ENCODE results near the gene POLR3H. TPM values are rescaled to one million over a fixed set of nuclear protein-coding genes. Genes with fewer than 3 reads are reported as not detected.

The POLR3H gene
- total RNA-seq, 4 donors from 2014 or later: 20.9 to 28.2 (median 23.0) TPM

GRCh38 chr22:41557401-41558240 is 13.4 kb upstream of the POLR3H start:
- Histone ChIP-seq H3K4me3 (peak overlapping the region in 3 of 4 donors; percentile 0 to 20 (median 2)), H3K27ac (replicated peaks in 1 of 4) (peak overlapping the region; percentile 54 to 72 (median 66)), H3K36me3 (no peaks in the 10 kb centered on the region), H3K27me3 (no peaks in the 10 kb centered on the region), H3K4me1 (peaks cover 24 to 62% (median 52%) of the 10 kb centered on the region in 4 donors), H3K9me3 (no peaks in the 10 kb centered on the region)
- WGBS: 27% methylated on average over 19 of the region's 19 CpGs
- intact Hi-C loops (cut with DNase I): no loop called here
- no peak for DNase-seq (ENCODE audit: extremely low spot score)
- peak; percentile 48 to 67 for TF ChIP-seq POLR2AphosphoS5 (IDR thresholded peaks at IDR 0.05)
- no peak for TF ChIP-seq CTCF (IDR thresholded peaks at IDR 0.05)
- no peak for TF ChIP-seq EP300 (IDR thresholded peaks at IDR 0.05)

GRCh38 chr22:41556561-41556960 is 12.3 kb upstream of the POLR3H start:
- Histone ChIP-seq H3K4me1 (peaks cover 24 to 52% (median 41%) of the 10 kb centered on the region in 4 donors), H3K9me3 (no peaks in the 10 kb centered on the region), H3K27me3 (no peaks in the 10 kb centered on the region), H3K36me3 (no peaks in the 10 kb centered on the region), H3K27ac (replicated peaks in 1 of 4) (peak overlapping the region in 3 of 4 donors; percentile 62 to 72 (median 70)), H3K4me3 (no peak overlapping the region)
- intact Hi-C loops (cut with DNase I): no loop called here
- TF ChIP-seq CTCF (IDR thresholded peaks at IDR 0.05) (no peak), EP300 (IDR thresholded peaks at IDR 0.05) (no peak), POLR2A (IDR thresholded peaks at IDR 0.05; ENCODE audit: low read depth) (no peak), POLR2AphosphoS5 (IDR thresholded peaks at IDR 0.05) (no peak)
- WGBS: 87% methylated on average over 9 of the region's 10 CpGs
- no peak for DNase-seq (ENCODE audit: extremely low spot score)

GRCh38 chr22:41555325-41555982 is 11.2 kb upstream of the POLR3H start:
- H3K4me1 ChIP-seq: peaks cover 24 to 41% (median 30%) of the 10 kb centered on the region in 4 donors
- no peak overlapping the region for H3K27ac ChIP-seq (replicated peaks in 1 of 4)
- no peaks in the 10 kb centered on the region for H3K36me3 ChIP-seq
- TF ChIP-seq POLR2AphosphoS5 (IDR thresholded peaks at IDR 0.05) (no peak), EP300 (IDR thresholded peaks at IDR 0.05) (no peak), CTCF (IDR thresholded peaks at IDR 0.05) (no peak), POLR2A (IDR thresholded peaks at IDR 0.05; ENCODE audit: low read depth) (no peak)
- no peaks in the 10 kb centered on the region for H3K9me3 ChIP-seq
- 72% methylated on average over 4 of the region's 7 CpGs for WGBS
- no peak for DNase-seq (ENCODE audit: extremely low spot score)
- H3K27me3 ChIP-seq: no peaks in the 10 kb centered on the region
- intact Hi-C loops (cut with DNase I): no loop called here
- H3K4me3 ChIP-seq: no peak overlapping the region

- no peaks in the 10 kb centered on the region for H3K27me3 ChIP-seq
- no peak for DNase-seq (ENCODE audit: extremely low spot score)
- H3K9me3 ChIP-seq: no peaks in the 10 kb centered on the region
- no peak overlapping the region for H3K4me3 ChIP-seq
- peaks cover 5 to 16% (median 8%) of the 10 kb centered on the region in 4 donors for H3K4me1 ChIP-seq
- WGBS: 69% methylated on average over 11 of the region's 11 CpGs
- intact Hi-C loops (cut with DNase I): no loop called here
- TF ChIP-seq CTCF (IDR thresholded peaks at IDR 0.05) (no peak), POLR2AphosphoS5 (IDR thresholded peaks at IDR 0.05) (no peak), EP300 (IDR thresholded peaks at IDR 0.05) (no peak), POLR2A (IDR thresholded peaks at IDR 0.05; ENCODE audit: low read depth) (no peak)
- no peak overlapping the region for H3K27ac ChIP-seq (replicated peaks in 1 of 4)
- no peaks in the 10 kb centered on the region for H3K36me3 ChIP-seq
Observed at GRCh38 chr22:41551877-41552582, 7.8 kb upstream of the POLR3H start.
